ENCODE measurements around the gene ZMYM2.

Gene ZMYM2

GRCh38 chr13:20125129-20125782 lies 166.7 kb downstream of the ZMYM2 start:
- DNase-seq = no peak
- no peak for TF ChIP-seq CTCF (IDR thresholded peaks at IDR 0.05; ENCODE audit: low read depth, low read length)
- H3K4me3 ChIP-seq (ENCODE audit: low read depth, low read length) = no peak overlapping the region
- H3K9me3 ChIP-seq (ENCODE audit: severe bottlenecking) = no peaks in the 10 kb centered on the region
- H3K27ac ChIP-seq = no peak overlapping the region
- no peaks in the 10 kb centered on the region for H3K36me3 ChIP-seq
- H3K27me3 ChIP-seq (ENCODE audit: insufficient read depth, low read depth, severe bottlenecking) = peaks cover 31% of the 10 kb centered on the region

- no peak overlapping the region for H3K4me3 ChIP-seq (ENCODE audit: low read depth, low read length)
- H3K27me3 ChIP-seq (ENCODE audit: insufficient read depth, low read depth, severe bottlenecking) = peaks cover 34% of the 10 kb centered on the region
- no peak for DNase-seq
- no peaks in the 10 kb centered on the region for H3K36me3 ChIP-seq
- TF ChIP-seq CTCF (IDR thresholded peaks at IDR 0.05; ENCODE audit: low read depth, low read length) = no peak
- H3K9me3 ChIP-seq (ENCODE audit: severe bottlenecking) = no peaks in the 10 kb centered on the region
- H3K27ac ChIP-seq = no peak overlapping the region
Observed at GRCh38 chr13:20125783-20126165, 167.2 kb downstream of the ZMYM2 start.

GRCh38 chr13:20126541-20127261 lies 168.2 kb downstream of the ZMYM2 start:
- no peak for TF ChIP-seq CTCF (IDR thresholded peaks at IDR 0.05; ENCODE audit: low read depth, low read length)
- H3K36me3 ChIP-seq = no peaks in the 10 kb centered on the region
- H3K27me3 ChIP-seq (ENCODE audit: insufficient read depth, low read depth, severe bottlenecking) = peaks cover 37% of the 10 kb centered on the region
- DNase-seq = no peak
- H3K27ac ChIP-seq = no peak overlapping the region
- H3K9me3 ChIP-seq (ENCODE audit: severe bottlenecking) = no peaks in the 10 kb centered on the region
- no peak overlapping the region for H3K4me3 ChIP-seq (ENCODE audit: low read depth, low read length)

GRCh38 chr13:20127262-20127561 lies 168.7 kb downstream of the ZMYM2 start:
- peaks cover 38% of the 10 kb centered on the region for H3K27me3 ChIP-seq (ENCODE audit: insufficient read depth, low read depth, severe bottlenecking)
- H3K9me3 ChIP-seq (ENCODE audit: severe bottlenecking) = no peaks in the 10 kb centered on the region

GRCh38 chr13:20127562-20128458 lies 169.3 kb downstream of the ZMYM2 start:
- peak; percentile 87 for TF ChIP-seq CTCF (IDR thresholded peaks at IDR 0.05; ENCODE audit: low read depth, low read length)
- peak; percentile 83 for DNase-seq
- Histone ChIP-seq H3K27ac (no peak overlapping the region; the same call in 1 of the 2 replicates), H3K27me3 (ENCODE audit: insufficient read depth, low read depth, severe bottlenecking) (peaks cover 37% of the 10 kb centered on the region), H3K9me3 (ENCODE audit: severe bottlenecking) (no peaks in the 10 kb centered on the region), H3K4me3 (ENCODE audit: low read depth, low read length) (peak overlapping the region; percentile 73), H3K36me3 (no peaks in the 10 kb centered on the region)

More at GRCh38 chr13:20127262-20127561, 168.7 kb downstream of the ZMYM2 start:
- TF ChIP-seq CTCF (IDR thresholded peaks at IDR 0.05; ENCODE audit: low read depth, low read length) = no peak
- no peak overlapping the region for H3K27ac ChIP-seq
- H3K36me3 ChIP-seq = no peaks in the 10 kb centered on the region
- DNase-seq = no peak
- peak overlapping the region; percentile 73 for H3K4me3 ChIP-seq (ENCODE audit: low read depth, low read length)
